ENCODE data around the gene ALCAM. TPM values are rescaled to one million over a fixed set of nuclear protein-coding genes. Genes with fewer than 3 reads are reported as not detected.
"Not testable (repeated sequence)": the region's sequence is repeated elsewhere in the genome, so short reads cannot be mapped to it uniquely, and the experiment has no call there.

Gene ALCAM
- total RNA-seq, 2 experiments from 2014 or later: 11.4 to 20.6 TPM

GRCh38 chr3:105564546-105565288 lies 198.0 kb downstream of the ALCAM start:
- Mint-ChIP-seq H3K4me3 (no peak overlapping the region), H3K36me3 (peaks cover 4% of the 10 kb centered on the region)
- ATAC-seq: no peak

GRCh38 chr3:105571005-105571404 lies 204.3 kb downstream of the ALCAM start:
- H3K9me3 Mint-ChIP-seq (ENCODE audit: low read depth): no peaks in the 10 kb centered on the region
- DNase-seq: no peak
- H3K4me3 Mint-ChIP-seq: no peak overlapping the region
- ATAC-seq: no peak
- H3K27me3 Mint-ChIP-seq: no peaks in the 10 kb centered on the region
- peaks cover 10% of the 10 kb centered on the region for H3K36me3 Mint-ChIP-seq
- CTCF ChIA-PET: no interaction called here
- no peak overlapping the region for H3K27ac Mint-ChIP-seq
- no peaks in the 10 kb centered on the region for H3K4me1 Mint-ChIP-seq

More at GRCh38 chr3:105564546-105565288, 198.0 kb downstream of the ALCAM start:
- H3K27me3 Mint-ChIP-seq: no peaks in the 10 kb centered on the region
- H3K27ac Mint-ChIP-seq: no peak overlapping the region
- CTCF ChIA-PET: no interaction called here
- no peak for DNase-seq
- no peaks in the 10 kb centered on the region for H3K9me3 Mint-ChIP-seq (ENCODE audit: low read depth)
- H3K4me1 Mint-ChIP-seq: no peaks in the 10 kb centered on the region

GRCh38 chr3:105572501-105572900 lies 205.8 kb downstream of the ALCAM start:
- no peak for ATAC-seq
- CTCF ChIA-PET: no interaction called here
- H3K4me1 Mint-ChIP-seq: no peaks in the 10 kb centered on the region

GRCh38 chr3:105579439-105579838 lies 212.7 kb downstream of the ALCAM start:
- Mint-ChIP-seq H3K27ac (no peak overlapping the region), H3K27me3 (no peaks in the 10 kb centered on the region), H3K4me1 (no peaks in the 10 kb centered on the region), H3K9me3 (ENCODE audit: low read depth) (no peaks in the 10 kb centered on the region), H3K36me3 (no peaks in the 10 kb centered on the region), H3K4me3 (no peak overlapping the region)
- ATAC-seq (no peak), DNase-seq (no peak)
- CTCF ChIA-PET: no interaction called here

More at GRCh38 chr3:105572501-105572900, 205.8 kb downstream of the ALCAM start:
- peaks cover 10% of the 10 kb centered on the region for H3K36me3 Mint-ChIP-seq
- H3K4me3 Mint-ChIP-seq: no peak overlapping the region
- no peak overlapping the region for H3K27ac Mint-ChIP-seq
- no peaks in the 10 kb centered on the region for H3K9me3 Mint-ChIP-seq (ENCODE audit: low read depth)
- no peak for DNase-seq
- no peaks in the 10 kb centered on the region for H3K27me3 Mint-ChIP-seq

- no peak for DNase-seq
- CTCF ChIA-PET: no interaction called here
- H3K36me3 Mint-ChIP-seq: no peaks in the 10 kb centered on the region
These were observed 213.7 kb downstream of the ALCAM start for GRCh38 chr3:105580296-105580965.

GRCh38 chr3:105582015-105582414 lies 215.3 kb downstream of the ALCAM start:
- CTCF ChIA-PET: no interaction called here

More at GRCh38 chr3:105580296-105580965, 213.7 kb downstream of the ALCAM start:
- Mint-ChIP-seq H3K4me1 (no peaks in the 10 kb centered on the region), H3K9me3 (ENCODE audit: low read depth) (no peaks in the 10 kb centered on the region), H3K4me3 (no peak overlapping the region), H3K27me3 (no peaks in the 10 kb centered on the region), H3K27ac (no peak overlapping the region)
- no peak for ATAC-seq

GRCh38 chr3:105584003-105584790 lies 217.5 kb downstream of the ALCAM start:
- no peaks in the 10 kb centered on the region for H3K9me3 Mint-ChIP-seq (ENCODE audit: low read depth)
- H3K27me3 Mint-ChIP-seq: no peaks in the 10 kb centered on the region
- H3K4me3 Mint-ChIP-seq: no peak overlapping the region
- CTCF ChIA-PET: no interaction called here
- no peaks in the 10 kb centered on the region for H3K36me3 Mint-ChIP-seq
- ATAC-seq (no peak), DNase-seq (no peak)
- no peaks in the 10 kb centered on the region for H3K4me1 Mint-ChIP-seq
- no peak overlapping the region for H3K27ac Mint-ChIP-seq

More at GRCh38 chr3:105582015-105582414, 215.3 kb downstream of the ALCAM start:
- H3K27ac Mint-ChIP-seq: no peak overlapping the region
- no peaks in the 10 kb centered on the region for H3K27me3 Mint-ChIP-seq
- DNase-seq: no peak
- no peaks in the 10 kb centered on the region for H3K4me1 Mint-ChIP-seq
- H3K4me3 Mint-ChIP-seq: no peak overlapping the region
- no peaks in the 10 kb centered on the region for H3K9me3 Mint-ChIP-seq (ENCODE audit: low read depth)
- no peaks in the 10 kb centered on the region for H3K36me3 Mint-ChIP-seq
- ATAC-seq: no peak

GRCh38 chr3:105593315-105593714 lies 226.6 kb downstream of the ALCAM start:
- Mint-ChIP-seq H3K9me3 (ENCODE audit: low read depth) (peaks cover 2% of the 10 kb centered on the region), H3K4me1 (no peaks in the 10 kb centered on the region)
- CTCF ChIA-PET: no interaction called here

GRCh38 chr3:105594219-105594618 lies 227.5 kb downstream of the ALCAM start:
- H3K4me3 Mint-ChIP-seq: no peak overlapping the region
- H3K27ac Mint-ChIP-seq: no peak overlapping the region
- CTCF ChIA-PET: no interaction called here

More at GRCh38 chr3:105593315-105593714, 226.6 kb downstream of the ALCAM start:
- no peaks in the 10 kb centered on the region for H3K27me3 Mint-ChIP-seq
- no peaks in the 10 kb centered on the region for H3K36me3 Mint-ChIP-seq
- no peak overlapping the region for H3K4me3 Mint-ChIP-seq
- no peak for ATAC-seq
- DNase-seq: no peak
- H3K27ac Mint-ChIP-seq: no peak overlapping the region

GRCh38 chr3:105598042-105598796 lies 231.5 kb downstream of the ALCAM start:
- H3K4me1 Mint-ChIP-seq: no peaks in the 10 kb centered on the region
- CTCF ChIA-PET: interaction anchor here (0.6 to 1.4 kb wide), 3 partner anchors 8 to 716 kb away, joined by 3 read pairs; no protein-coding TSS in a partner anchor
- H3K27ac Mint-ChIP-seq: no peak overlapping the region
- no peaks in the 10 kb centered on the region for H3K27me3 Mint-ChIP-seq
- DNase-seq (no peak), ATAC-seq (no peak)
- no peaks in the 10 kb centered on the region for H3K36me3 Mint-ChIP-seq
- H3K4me3 Mint-ChIP-seq: no peak overlapping the region
- H3K9me3 Mint-ChIP-seq (ENCODE audit: low read depth): no peaks in the 10 kb centered on the region

More at GRCh38 chr3:105594219-105594618, 227.5 kb downstream of the ALCAM start:
- Mint-ChIP-seq H3K36me3 (no peaks in the 10 kb centered on the region), H3K27me3 (no peaks in the 10 kb centered on the region), H3K4me1 (no peaks in the 10 kb centered on the region), H3K9me3 (ENCODE audit: low read depth) (peaks cover 2% of the 10 kb centered on the region)
- DNase-seq (no peak), ATAC-seq (no peak)

- Mint-ChIP-seq H3K4me1 (no peaks in the 10 kb centered on the region), H3K36me3 (no peaks in the 10 kb centered on the region), H3K9me3 (ENCODE audit: low read depth) (no peaks in the 10 kb centered on the region), H3K4me3 (no peak overlapping the region), H3K27me3 (no peaks in the 10 kb centered on the region), H3K27ac (no peak overlapping the region)
- CTCF ChIA-PET: no interaction called here
- DNase-seq (no peak), ATAC-seq (no peak)
These were observed 232.6 kb downstream of the ALCAM start for GRCh38 chr3:105599350-105599749.

GRCh38 chr3:105601756-105602155 lies 235.0 kb downstream of the ALCAM start:
- H3K4me3 Mint-ChIP-seq; H3K9me3 Mint-ChIP-seq (ENCODE audit: low read depth); DNase-seq; H3K36me3 Mint-ChIP-seq; ATAC-seq; H3K4me1 Mint-ChIP-seq; H3K27ac Mint-ChIP-seq; H3K27me3 Mint-ChIP-seq; CTCF ChIA-PET: not testable (repeated sequence)

GRCh38 chr3:105602286-105602685 lies 235.6 kb downstream of the ALCAM start:
- H3K4me3 Mint-ChIP-seq; H3K36me3 Mint-ChIP-seq; H3K27ac Mint-ChIP-seq; ATAC-seq; H3K9me3 Mint-ChIP-seq (ENCODE audit: low read depth); CTCF ChIA-PET; DNase-seq; H3K27me3 Mint-ChIP-seq; H3K4me1 Mint-ChIP-seq: not testable (repeated sequence)

Data from activated CD8-positive, alpha-beta memory T cell treated with anti-CD3 and anti-CD28 coated beads, Interleukin-2, amount 10 ng/mL, durations not matched to agents 7 days and 5 days (primary cell).